HG03439 (cell line): Measurements from ENCODE around the gene ADCY6.

Experiments used
- ATAC-seq: cut with Tn5 transposase; IDR thresholded peaks from one replicate; pipeline ENCODE4 v1.9.1; 2021; ENCODE audit warnings: mild to moderate bottlenecking, moderate library complexity; ENCODE audit not compliant: unreplicated experiment

Gene ADCY6

GRCh38 chr12:48788854-48789775 lies at the start of gene ADCY6:
ADCY6 (minus strand) TSS chr12:48789089; CDS start chr12:48783434, 5,655 bp downstream.
- ATAC-seq, result no peak

- no peak for ATAC-seq
These were observed 49.2 kb upstream of the ADCY6 start for GRCh38 chr12:48838048-48838447.

- ATAC-seq, result no peak
These were observed 43.6 kb upstream of the ADCY6 start for GRCh38 chr12:48832321-48833060.

- no peak for ATAC-seq
These were observed 42.4 kb upstream of the ADCY6 start for GRCh38 chr12:48831257-48831656.

GRCh38 chr12:48828841-48829575 lies 40.1 kb upstream of the ADCY6 start:
- ATAC-seq, result no peak

GRCh38 chr12:48828293-48828692 lies 39.4 kb upstream of the ADCY6 start:
- ATAC-seq, result no peak

GRCh38 chr12:48827513-48828096 lies 38.7 kb upstream of the ADCY6 start:
- ATAC-seq, result no peak

- ATAC-seq, result no peak
These were observed 38.1 kb upstream of the ADCY6 start for GRCh38 chr12:48827026-48827425.

- no peak for ATAC-seq
These were observed 37.4 kb upstream of the ADCY6 start for GRCh38 chr12:48826209-48826855.

GRCh38 chr12:48824905-48825304 lies 36.0 kb upstream of the ADCY6 start:
- ATAC-seq, result no peak

GRCh38 chr12:48824112-48824511 lies 35.2 kb upstream of the ADCY6 start:
- ATAC-seq, result no peak

- no peak for ATAC-seq
These were observed 34.4 kb upstream of the ADCY6 start for GRCh38 chr12:48823281-48823680.

- no peak for ATAC-seq
These were observed 33.8 kb upstream of the ADCY6 start for GRCh38 chr12:48822711-48823110.

- ATAC-seq, result no peak
These were observed 33.2 kb upstream of the ADCY6 start for GRCh38 chr12:48822139-48822538.

GRCh38 chr12:48819986-48820725 lies 31.3 kb upstream of the ADCY6 start:
- ATAC-seq, result no peak

- no peak for ATAC-seq
These were observed 30.1 kb upstream of the ADCY6 start for GRCh38 chr12:48818831-48819590.

GRCh38 chr12:48817873-48818830 lies 29.3 kb upstream of the ADCY6 start, which contains the start of gene CACNB3:
CACNB3 (plus strand) TSS chr12:48818496; CDS start chr12:48818930, 434 bp downstream.
- no peak for ATAC-seq
